DOHH2 (cell line): ENCODE data around the gene FAM76A.

Experiments
- H3F3A ChIP-seq: fragments of 200-600 bp; sonication (generic), shearing (Covaris generic); 2 replicates; pipeline ENCODE4 v1.6.0; 2016; ENCODE audit warnings: antibody characterized with exemption, mild to moderate bottlenecking; ENCODE audit not compliant: control insufficient read depth, insufficient read depth
- H3K27ac ChIP-seq: fragments of 200-600 bp; sonication (generic); 2 replicates; pipeline ENCODE4 v1.5.1; 2014; ENCODE audit warnings: low read depth, mild to moderate bottlenecking, low read length, moderate library complexity
- H3K27me3 ChIP-seq: fragments of 200-600 bp; sonication (generic); 2 replicates; pipeline ENCODE4 v1.6.1; 2014; ENCODE audit warnings: mild to moderate bottlenecking, low read length, mixed read lengths; ENCODE audit not compliant: control insufficient read depth
- H3K36me3 ChIP-seq: fragments of 200-600 bp; sonication (generic); 2 replicates; pipeline ENCODE4 v1.6.1; 2014; ENCODE audit warnings: mild to moderate bottlenecking, low read length, moderate library complexity, mixed read lengths; ENCODE audit not compliant: control insufficient read depth
- H3K4me1 ChIP-seq: fragments of 200-600 bp; sonication (generic); 2 replicates; pipeline ENCODE4 v1.6.1; 2014; ENCODE audit warnings: mild to moderate bottlenecking, low read length, mixed read lengths; ENCODE audit not compliant: control insufficient read depth
- H3K4me2 ChIP-seq: fragments of 200-600 bp; sonication (generic); 2 replicates; pipeline ENCODE4 v1.6.0; 2014; ENCODE audit warnings: mild to moderate bottlenecking, low read length, moderate library complexity
- H3K4me3 ChIP-seq: fragments of 200-600 bp; sonication (generic); 2 replicates; pipeline ENCODE4 v1.5.1; 2014; ENCODE audit warnings: mild to moderate bottlenecking, low read length, mixed read lengths
- H3K79me2 ChIP-seq: fragments of 200-600 bp; sonication (generic); 2 replicates; pipeline ENCODE4 v1.6.1; 2014; ENCODE audit warnings: mild to moderate bottlenecking, low read length, mixed read lengths; ENCODE audit not compliant: control insufficient read depth
- H3K9me2 ChIP-seq: fragments of 200-600 bp; sonication (generic); replicated peaks from 2 replicates; pipeline ENCODE4 v1.6.1; 2014; ENCODE audit warnings: mild to moderate bottlenecking, low read length, mixed read lengths; ENCODE audit not compliant: control insufficient read depth
- H3K9me3 ChIP-seq: fragments of 200-600 bp; sonication (generic); 2 replicates; pipeline ENCODE4 v1.6.1; 2014; ENCODE audit warnings: antibody characterized with exemption, low read length, mixed read lengths; ENCODE audit not compliant: control insufficient read depth, insufficient read depth
- H4K20me1 ChIP-seq: fragments of 200-600 bp; sonication (generic); 2 replicates; pipeline ENCODE4 v1.6.0; 2014; ENCODE audit warnings: low read depth, mild to moderate bottlenecking, antibody characterized with exemption, low read length, moderate library complexity; ENCODE audit not compliant: control insufficient read depth, insufficient read depth
- EZH2phosphoT487 ChIP-seq: fragments of 200-600 bp; sonication (generic); IDR thresholded peaks from 2 replicates; pipeline ENCODE4 v1.6.1; 2017; ENCODE audit warnings: borderline replicate concordance, mild to moderate bottlenecking, antibody characterized with exemption, low read length, moderate library complexity, mixed read lengths
- TF ChIP-seq, protein P1 (sequence below): fragments of 200-600 bp; sonication (generic); IDR thresholded peaks from one replicate; pipeline ENCODE4 v1.5.1; 2014; ENCODE audit warnings: antibody characterized with exemption, mild to moderate bottlenecking, low read depth, low read length; ENCODE audit not compliant: poor library complexity, severe bottlenecking

FAM76A gene

DNA sequence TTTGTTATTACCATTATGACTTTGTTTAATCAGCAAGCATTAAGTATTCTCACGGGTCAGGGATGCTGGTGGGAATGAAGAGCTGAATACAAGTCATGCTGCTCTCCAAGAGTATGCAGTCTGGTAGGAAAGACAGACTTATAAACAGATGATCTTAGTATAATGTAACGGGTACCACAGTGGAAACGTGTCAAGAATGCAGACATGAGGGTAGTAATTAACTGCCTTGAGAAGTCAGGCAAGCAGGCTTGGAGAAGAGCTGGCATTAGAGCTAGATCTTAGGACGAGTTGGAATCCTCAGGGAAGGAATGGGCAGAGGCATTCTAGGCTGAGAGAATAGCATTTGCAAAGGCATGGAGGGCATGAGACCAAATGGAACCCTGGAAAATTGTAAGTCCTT lies 19.7 kb downstream of the FAM76A start:
- H3K79me2 ChIP-seq = no peaks in the 10 kb centered on the region
- H3K4me1 ChIP-seq = no peaks in the 10 kb centered on the region
- H3K4me3 ChIP-seq = no peak overlapping the region
- no peaks in the 10 kb centered on the region for H3F3A ChIP-seq
- H3K27me3 ChIP-seq = no peaks in the 10 kb centered on the region
- no peaks in the 10 kb centered on the region for H3K9me2 ChIP-seq
- no peak overlapping the region for H3K4me2 ChIP-seq
- no peak overlapping the region for H3K27ac ChIP-seq
- peaks cover 36% of the 10 kb centered on the region for H3K36me3 ChIP-seq
- no peak for TF ChIP-seq EZH2phosphoT487
- TF ChIP-seq, protein P1, sequence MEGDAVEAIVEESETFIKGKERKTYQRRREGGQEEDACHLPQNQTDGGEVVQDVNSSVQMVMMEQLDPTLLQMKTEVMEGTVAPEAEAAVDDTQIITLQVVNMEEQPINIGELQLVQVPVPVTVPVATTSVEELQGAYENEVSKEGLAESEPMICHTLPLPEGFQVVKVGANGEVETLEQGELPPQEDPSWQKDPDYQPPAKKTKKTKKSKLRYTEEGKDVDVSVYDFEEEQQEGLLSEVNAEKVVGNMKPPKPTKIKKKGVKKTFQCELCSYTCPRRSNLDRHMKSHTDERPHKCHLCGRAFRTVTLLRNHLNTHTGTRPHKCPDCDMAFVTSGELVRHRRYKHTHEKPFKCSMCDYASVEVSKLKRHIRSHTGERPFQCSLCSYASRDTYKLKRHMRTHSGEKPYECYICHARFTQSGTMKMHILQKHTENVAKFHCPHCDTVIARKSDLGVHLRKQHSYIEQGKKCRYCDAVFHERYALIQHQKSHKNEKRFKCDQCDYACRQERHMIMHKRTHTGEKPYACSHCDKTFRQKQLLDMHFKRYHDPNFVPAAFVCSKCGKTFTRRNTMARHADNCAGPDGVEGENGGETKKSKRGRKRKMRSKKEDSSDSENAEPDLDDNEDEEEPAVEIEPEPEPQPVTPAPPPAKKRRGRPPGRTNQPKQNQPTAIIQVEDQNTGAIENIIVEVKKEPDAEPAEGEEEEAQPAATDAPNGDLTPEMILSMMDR = no peak
- H4K20me1 ChIP-seq = no peaks in the 10 kb centered on the region
- no peaks in the 10 kb centered on the region for H3K9me3 ChIP-seq

DNA sequence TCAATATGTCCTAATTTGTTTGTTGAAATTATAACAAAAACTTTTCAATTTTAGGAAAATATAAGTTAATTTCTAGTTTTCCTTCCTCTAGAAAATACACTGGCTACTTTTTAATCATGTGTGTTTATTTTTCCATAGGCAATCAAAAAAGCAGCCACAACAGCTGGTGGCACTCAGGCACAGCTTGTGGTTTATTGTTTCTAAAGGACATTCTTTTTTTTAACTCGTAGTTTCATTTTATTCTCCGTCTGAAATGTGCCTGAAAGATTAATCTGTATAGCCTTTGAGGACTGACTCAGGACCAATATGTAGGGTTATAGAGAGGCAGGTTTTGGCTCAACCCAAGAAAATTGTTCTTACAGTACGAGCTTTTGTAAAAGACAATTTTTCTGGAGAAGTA lies 26.6 kb downstream of the FAM76A start:
- Histone ChIP-seq H3F3A (no peaks in the 10 kb centered on the region), H3K36me3 (peaks cover 50% of the 10 kb centered on the region), H3K9me2 (no peaks in the 10 kb centered on the region), H3K4me2 (peak overlapping the region; percentile 9; the same call in 1 of the 2 replicates), H3K79me2 (no peaks in the 10 kb centered on the region), H3K4me1 (peaks cover 7% of the 10 kb centered on the region), H3K4me3 (no peak overlapping the region), H4K20me1 (no peaks in the 10 kb centered on the region), H3K9me3 (no peaks in the 10 kb centered on the region), H3K27me3 (no peaks in the 10 kb centered on the region), H3K27ac (no peak overlapping the region)
- TF ChIP-seq EZH2phosphoT487 = no peak
- TF ChIP-seq, protein P1 = no peak

DNA sequence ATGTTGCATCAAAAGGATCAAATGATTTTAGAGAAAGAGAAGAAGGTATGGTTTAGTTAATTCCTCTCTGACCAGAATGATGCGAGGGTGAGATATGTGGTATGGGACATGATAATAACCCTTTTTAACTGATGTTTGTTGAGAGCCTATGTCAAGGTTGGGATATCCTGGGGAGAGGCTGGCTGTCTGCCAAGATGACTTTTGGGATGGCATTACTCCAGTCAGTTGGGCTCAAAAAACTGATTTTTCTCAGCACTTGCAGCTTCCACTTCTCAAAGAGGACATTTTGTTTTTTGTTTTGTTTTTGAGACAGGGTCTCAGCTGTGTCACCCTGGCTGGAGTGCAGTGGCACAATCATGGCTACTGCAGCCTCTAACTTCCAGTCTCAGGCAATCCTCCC lies 29.5 kb downstream of the FAM76A start:
- H3K9me2 ChIP-seq = no peaks in the 10 kb centered on the region
- TF ChIP-seq, protein P1 = no peak
- TF ChIP-seq EZH2phosphoT487 = no peak
- H3K9me3 ChIP-seq = no peaks in the 10 kb centered on the region
- no peak overlapping the region for H3K4me2 ChIP-seq
- H3K27me3 ChIP-seq = no peaks in the 10 kb centered on the region
- no peak overlapping the region for H3K4me3 ChIP-seq
- no peak overlapping the region for H3K27ac ChIP-seq
- H3K4me1 ChIP-seq = peaks cover 7% of the 10 kb centered on the region
- no peaks in the 10 kb centered on the region for H3F3A ChIP-seq
- H4K20me1 ChIP-seq = no peaks in the 10 kb centered on the region
- no peaks in the 10 kb centered on the region for H3K79me2 ChIP-seq
- peaks cover 52% of the 10 kb centered on the region for H3K36me3 ChIP-seq

DNA sequence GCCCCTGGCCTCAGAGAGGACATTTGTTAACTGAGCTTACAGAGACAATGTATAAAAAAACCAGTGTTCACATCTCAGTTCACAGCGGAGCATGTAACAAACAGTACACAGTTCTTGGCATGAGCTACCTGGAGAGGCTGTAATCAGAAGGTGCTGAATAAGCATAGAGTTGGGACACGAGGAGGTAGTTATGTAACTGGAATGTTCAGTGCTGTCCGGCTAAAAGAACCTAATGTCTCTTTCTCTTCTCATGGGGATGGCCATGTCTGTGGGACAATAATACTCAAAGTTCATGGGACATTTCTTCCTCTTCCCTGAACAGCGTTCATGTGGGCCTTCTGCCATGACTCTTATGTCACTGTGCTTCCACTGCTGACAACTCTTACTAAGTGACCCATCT lies 30.1 kb downstream of the FAM76A start:
- no peaks in the 10 kb centered on the region for H4K20me1 ChIP-seq
- H3K36me3 ChIP-seq = peaks cover 49% of the 10 kb centered on the region

More for the DNA sequence above, 30.1 kb downstream of the FAM76A start:
- Histone ChIP-seq H3K27me3 (no peaks in the 10 kb centered on the region), H3K9me3 (no peaks in the 10 kb centered on the region), H3K4me3 (no peak overlapping the region), H3K79me2 (no peaks in the 10 kb centered on the region), H3K4me2 (no peak overlapping the region), H3K4me1 (peaks cover 7% of the 10 kb centered on the region), H3F3A (no peaks in the 10 kb centered on the region), H3K9me2 (no peaks in the 10 kb centered on the region), H3K27ac (no peak overlapping the region)
- TF ChIP-seq EZH2phosphoT487 = no peak
- TF ChIP-seq, protein P1 = no peak
